WTC11 (cell line): ENCODE measurements around the gene TKFC. TPM values are rescaled to one million over a fixed set of nuclear protein-coding genes. Genes with fewer than 3 reads are reported as not detected.
A peak's percentile ranks its signal among the peaks of the same experiment; 100 is the strongest.

Experiments used
- ATF2 ChIP-seq: sonication (generic); formaldehyde crosslinking; IDR thresholded peaks from 2 replicates; pipeline ENCODE4 v1.8.1; 2022; ENCODE audit warnings: low read depth, missing genetic modification reagents, borderline replicate concordance
- ATF6 ChIP-seq: sonication (generic); formaldehyde crosslinking; IDR thresholded peaks from 2 replicates; pipeline ENCODE4 v1.8.1; 2023; ENCODE audit warnings: mild to moderate bottlenecking, missing genetic modification reagents
- CREB1 ChIP-seq: sonication (generic); formaldehyde crosslinking; IDR thresholded peaks from 2 replicates; pipeline ENCODE4 v1.8.0; 2023; ENCODE audit warnings: mild to moderate bottlenecking, missing genetic modification reagents
- CTCF ChIP-seq: fragments of 200-600 bp; IDR thresholded peaks from 2 replicates; pipeline ENCODE4 v1.8.0; 2022; ENCODE audit warnings: antibody characterized with exemption
- ERG ChIP-seq: fragments of 250-450 bp; sonication (Bioruptor Pico); IDR thresholded peaks from 2 replicates; pipeline ENCODE4 v1.8.0; 2021; ENCODE audit warnings: mild to moderate bottlenecking
- GTF2I ChIP-seq: fragments of 250-450 bp; sonication (Bioruptor Pico); conservative IDR thresholded peaks from 2 replicates; pipeline ENCODE4 v1.4.0; 2021; ENCODE audit warnings: mild to moderate bottlenecking
- HMGA2 ChIP-seq: fragments of 250-450 bp; sonication (Bioruptor Pico); IDR thresholded peaks from 2 replicates; pipeline ENCODE4 v1.4.0; 2021; ENCODE audit warnings: mild to moderate bottlenecking, moderate library complexity
- IRF1 ChIP-seq: sonication (generic); formaldehyde crosslinking; IDR thresholded peaks from 2 replicates; pipeline ENCODE4 v1.8.0; 2023; ENCODE audit warnings: missing genetic modification reagents
- IRF2 ChIP-seq: sonication (generic); formaldehyde crosslinking; IDR thresholded peaks from 2 replicates; pipeline ENCODE4 v1.8.0; 2022; ENCODE audit warnings: low read depth, missing genetic modification reagents, borderline replicate concordance
- KAT7 ChIP-seq: sonication (generic); formaldehyde crosslinking; IDR thresholded peaks from 2 replicates; pipeline ENCODE4 v1.8.1; 2023; ENCODE audit warnings: missing genetic modification reagents, mild to moderate bottlenecking, borderline replicate concordance
- MAX ChIP-seq: sonication (generic); formaldehyde crosslinking; IDR thresholded peaks from 2 replicates; pipeline ENCODE4 v1.8.0; 2022; ENCODE audit warnings: mild to moderate bottlenecking, missing genetic modification reagents
- MLX ChIP-seq: sonication (generic); formaldehyde crosslinking; IDR thresholded peaks from 2 replicates; pipeline ENCODE4 v1.8.1; 2023; ENCODE audit warnings: mild to moderate bottlenecking, missing genetic modification reagents, moderate library complexity
- RELA ChIP-seq: sonication (generic); formaldehyde crosslinking; IDR thresholded peaks from 2 replicates; pipeline ENCODE4 v1.8.1; 2022; ENCODE audit warnings: missing genetic modification reagents, mild to moderate bottlenecking, borderline replicate concordance
- SOX15 ChIP-seq: fragments of 250-450 bp; sonication (Bioruptor Pico); IDR thresholded peaks from 2 replicates; pipeline ENCODE4 v1.9.0; 2021; ENCODE audit warnings: mild to moderate bottlenecking
- STAT6 ChIP-seq: sonication (generic); formaldehyde crosslinking; conservative IDR thresholded peaks from 2 replicates; pipeline ENCODE4 v1.8.1; 2023; ENCODE audit warnings: mild to moderate bottlenecking, low read depth, missing genetic modification reagents, moderate library complexity
- TEAD4 ChIP-seq: sonication (generic); formaldehyde crosslinking; IDR thresholded peaks from 2 replicates; pipeline ENCODE4 v1.8.0; 2022; ENCODE audit warnings: mild to moderate bottlenecking, missing genetic modification reagents
- ZBTB21 ChIP-seq: sonication (generic); formaldehyde crosslinking; IDR thresholded peaks from 2 replicates; pipeline ENCODE4 v1.8.1; 2023; ENCODE audit warnings: mild to moderate bottlenecking, missing genetic modification reagents, borderline replicate concordance
- ZNF121 ChIP-seq: sonication (generic); formaldehyde crosslinking; IDR thresholded peaks from 2 replicates; pipeline ENCODE4 v1.8.0; 2023; ENCODE audit warnings: missing genetic modification reagents
- ZNF396 ChIP-seq: fragments of 250-450 bp; sonication (Bioruptor Pico); IDR thresholded peaks from 2 replicates; pipeline ENCODE4 v1.8.0; 2021; ENCODE audit warnings: mild to moderate bottlenecking, moderate library complexity, borderline replicate concordance
- ZNF512 ChIP-seq: sonication (generic); formaldehyde crosslinking; IDR thresholded peaks from 2 replicates; pipeline ENCODE4 v1.8.1; 2022; ENCODE audit warnings: missing genetic modification reagents, borderline replicate concordance
- ZSCAN18 ChIP-seq: fragments of 250-450 bp; sonication (Bioruptor Pico); IDR thresholded peaks from 2 replicates; pipeline ENCODE4 v2.1.2; 2022; ENCODE audit warnings: mild to moderate bottlenecking, moderate library complexity
- total RNA-seq: library from RNA; stranded (reverse); gene quantifications from 3 replicates; pipeline ENCODE4 v1.2.3, GENCODE V29; 2021

Gene TKFC
- total RNA-seq, 1 experiment from 2014 or later = 86.8 TPM

GRCh38 chr11:61294717-61295595 is 38.1 kb upstream of the TKFC start, which contains the start of gene VWCE (continued):
- TF ChIP-seq RELA (CRISPR knock-in tag) (0 out of 2 replicates have a peak, but pooled peaks have one; percentile 10), HMGA2 (CRISPR knock-in tag) (no peak), MAX (CRISPR knock-in tag) (peak; percentile 74; the same call in 1 of the 2 replicates), ZNF512 (no peak), SOX15 (no peak), IRF2 (CRISPR knock-in tag) (no peak), ZSCAN18 (no peak), STAT6 (CRISPR knock-in tag) (no peak), ZBTB21 (CRISPR knock-in tag) (no peak), MLX (CRISPR knock-in tag) (no peak), ATF2 (CRISPR knock-in tag) (no peak), GTF2I (CRISPR knock-in tag) (no peak), KAT7 (CRISPR knock-in tag) (0 out of 2 replicates have a peak, but pooled peaks have one; percentile 71), CTCF (no peak), ZNF396 (CRISPR knock-in tag) (no peak), CREB1 (CRISPR knock-in tag) (no peak), TEAD4 (CRISPR knock-in tag) (no peak), ZNF121 (no peak), IRF1 (CRISPR knock-in tag) (no peak), ATF6 (CRISPR knock-in tag) (no peak), ERG (CRISPR knock-in tag) (no peak)
